Measurements from ENCODE around the gene NEXN. TPM values are rescaled to one million over a fixed set of nuclear protein-coding genes. Genes with fewer than 3 reads are reported as not detected.

Gene NEXN
- total and polyA plus RNA-seq, 2 of the 13 experiments (the other 11 are each of a cell fraction or from before 2014, with no cell fraction given): 0.07 to 0.97 TPM

GRCh38 chr1:77847621-77848080, 40.8 kb upstream of the NEXN start:
- H3K27me3 ChIP-seq (ENCODE audit: control insufficient read depth in 1 of 2, insufficient read depth in 2 of 2, low read length in 2 of 2): no peaks in the 10 kb centered on the region
- no peak overlapping the region for H2AFZ ChIP-seq (ENCODE audit: low read length)
- in situ Hi-C loops (cut with HindIII; ENCODE audit: extremely low pct_ligation_motif_present, low pct_unique_long_range_greater_than_20kb): loop anchor here (10.0 kb wide), 1 partner anchor 63 kb away; no protein-coding TSS in a partner anchor
- intact Hi-C loops (cut with micrococcal nuclease; ENCODE audit: unreplicated experiment): no loop called here
- CTCF ChIA-PET (ENCODE audit: low intra/inter-chr PET ratio, low total read pairs): no interaction called here
- H3K4me2 ChIP-seq (ENCODE audit: low read depth, low read length): no peak overlapping the region
- no peaks in the 10 kb centered on the region for H4K20me1 ChIP-seq (ENCODE audit: insufficient read depth, low read length)
- H3K4me3 ChIP-seq (replicated peaks in 1 of 3; ENCODE audit: insufficient read depth in 1 of 3, low read depth in 2 of 3, low read length in 3 of 3): no peak overlapping the region
- POLR2A ChIA-PET: no interaction called here
- FAIRE-seq (no peak), DNase-seq (ENCODE audit: low spot score) (no peak), ATAC-seq (no peak)
- no TSS peak for BruUV-seq (replicated peaks)
- no peak overlapping the region for H3K27ac ChIP-seq (ENCODE audit: extremely low read length, insufficient read depth, low read length)
- TF ChIP-seq ZNF329 (CRISPR knock-in tag; IDR thresholded peaks at IDR 0.05; ENCODE audit: low read depth) (no peak), MIER3 (CRISPR knock-in tag; IDR thresholded peaks at IDR 0.05; ENCODE audit: borderline replicate concordance) (no peak), ZNF749 (CRISPR knock-in tag; IDR thresholded peaks at IDR 0.05; ENCODE audit: borderline replicate concordance) (no peak), FOXA1 (IDR thresholded peaks at IDR 0.05) (no peak), FOXA1 (CRISPR knock-in tag; IDR thresholded peaks at IDR 0.05) (no peak), MYPOP (CRISPR knock-in tag; IDR thresholded peaks at IDR 0.05) (no peak), DZIP1 (CRISPR knock-in tag; IDR thresholded peaks at IDR 0.05) (no peak), HHEX (CRISPR knock-in tag; IDR thresholded peaks at IDR 0.05) (no peak), NR3C1 (CRISPR knock-in tag; IDR thresholded peaks at IDR 0.05) (no peak), ZNF224 (CRISPR knock-in tag; IDR thresholded peaks at IDR 0.05) (no peak), ATF7 (IDR thresholded peaks at IDR 0.05) (no peak), ATF7 (CRISPR knock-in tag; IDR thresholded peaks at IDR 0.05) (no peak), E2F1 (CRISPR knock-in tag; IDR thresholded peaks at IDR 0.05) (no peak), SMAD3 (CRISPR knock-in tag; IDR thresholded peaks at IDR 0.05) (no peak), RFX1 (IDR thresholded peaks at IDR 0.05) (no peak), TAF1 (CRISPR knock-in tag; IDR thresholded peaks at IDR 0.05) (no peak), SNAI1 (CRISPR knock-in tag; IDR thresholded peaks at IDR 0.05; ENCODE audit: borderline replicate concordance) (no peak)
- TF ChIP-seq, protein P1, sequence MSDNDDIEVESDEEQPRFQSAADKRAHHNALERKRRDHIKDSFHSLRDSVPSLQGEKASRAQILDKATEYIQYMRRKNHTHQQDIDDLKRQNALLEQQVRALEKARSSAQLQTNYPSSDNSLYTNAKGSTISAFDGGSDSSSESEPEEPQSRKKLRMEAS (IDR thresholded peaks at IDR 0.05): no peak
- H3K4me1 ChIP-seq (ENCODE audit: insufficient read depth, low read length): no peaks in the 10 kb centered on the region
- WGBS (ENCODE audit: low lambda C conversion rate): 86% methylated on average over 9 of the region's 9 CpGs
- H3K79me2 ChIP-seq (ENCODE audit: insufficient read depth, low read length): no peaks in the 10 kb centered on the region
- H3K9me3 ChIP-seq (ENCODE audit: low read length): no peaks in the 10 kb centered on the region
- no peaks in the 10 kb centered on the region; a peak in 1 of 5 replicates for H3K36me3 ChIP-seq (replicated peaks in 1 of 2; ENCODE audit: control insufficient read depth in 1 of 2, insufficient read depth in 2 of 2, low read length in 2 of 2)
- no peak overlapping the region for H3K9ac ChIP-seq (ENCODE audit: insufficient read depth, low read depth, low read length)

Measured in HepG2 (cell line).